ENCODE measurements around the gene WDR11. TPM values are rescaled to one million over a fixed set of nuclear protein-coding genes. Genes with fewer than 3 reads are reported as not detected.

The WDR11 gene
- total and polyA plus RNA-seq, 12 donors, result 32.6 to 73.7 (median 45.6) TPM

GRCh38 chr10:120825878-120826769 is 25.0 kb upstream of the WDR11 start:
- H3K36me3 ChIP-seq (replicated peaks in 1 of 2), result no peaks in the 10 kb centered on the region
- H3K4me1 ChIP-seq (replicated peaks in 1 of 2), result no peaks in the 10 kb centered on the region
- intact Hi-C loops (cut with DNase I), result no loop called here
- no peaks in the 10 kb centered on the region for H3K27me3 ChIP-seq
- no peak for DNase-seq
- no peak overlapping the region for H3K4me3 ChIP-seq
- WGBS, 4 donors, result 53 to 64% (median 63%) methylated on average over 3 of the region's 3 CpGs
- H3K27ac ChIP-seq, result no peak overlapping the region
- TF ChIP-seq, protein P1, sequence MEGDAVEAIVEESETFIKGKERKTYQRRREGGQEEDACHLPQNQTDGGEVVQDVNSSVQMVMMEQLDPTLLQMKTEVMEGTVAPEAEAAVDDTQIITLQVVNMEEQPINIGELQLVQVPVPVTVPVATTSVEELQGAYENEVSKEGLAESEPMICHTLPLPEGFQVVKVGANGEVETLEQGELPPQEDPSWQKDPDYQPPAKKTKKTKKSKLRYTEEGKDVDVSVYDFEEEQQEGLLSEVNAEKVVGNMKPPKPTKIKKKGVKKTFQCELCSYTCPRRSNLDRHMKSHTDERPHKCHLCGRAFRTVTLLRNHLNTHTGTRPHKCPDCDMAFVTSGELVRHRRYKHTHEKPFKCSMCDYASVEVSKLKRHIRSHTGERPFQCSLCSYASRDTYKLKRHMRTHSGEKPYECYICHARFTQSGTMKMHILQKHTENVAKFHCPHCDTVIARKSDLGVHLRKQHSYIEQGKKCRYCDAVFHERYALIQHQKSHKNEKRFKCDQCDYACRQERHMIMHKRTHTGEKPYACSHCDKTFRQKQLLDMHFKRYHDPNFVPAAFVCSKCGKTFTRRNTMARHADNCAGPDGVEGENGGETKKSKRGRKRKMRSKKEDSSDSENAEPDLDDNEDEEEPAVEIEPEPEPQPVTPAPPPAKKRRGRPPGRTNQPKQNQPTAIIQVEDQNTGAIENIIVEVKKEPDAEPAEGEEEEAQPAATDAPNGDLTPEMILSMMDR (IDR thresholded peaks at IDR 0.05), result no peak
- TF ChIP-seq POLR2A (IDR thresholded peaks at IDR 0.05), result no peak
- no peaks in the 10 kb centered on the region for H3K9me3 ChIP-seq (replicated peaks in 1 of 3)

DNA sequence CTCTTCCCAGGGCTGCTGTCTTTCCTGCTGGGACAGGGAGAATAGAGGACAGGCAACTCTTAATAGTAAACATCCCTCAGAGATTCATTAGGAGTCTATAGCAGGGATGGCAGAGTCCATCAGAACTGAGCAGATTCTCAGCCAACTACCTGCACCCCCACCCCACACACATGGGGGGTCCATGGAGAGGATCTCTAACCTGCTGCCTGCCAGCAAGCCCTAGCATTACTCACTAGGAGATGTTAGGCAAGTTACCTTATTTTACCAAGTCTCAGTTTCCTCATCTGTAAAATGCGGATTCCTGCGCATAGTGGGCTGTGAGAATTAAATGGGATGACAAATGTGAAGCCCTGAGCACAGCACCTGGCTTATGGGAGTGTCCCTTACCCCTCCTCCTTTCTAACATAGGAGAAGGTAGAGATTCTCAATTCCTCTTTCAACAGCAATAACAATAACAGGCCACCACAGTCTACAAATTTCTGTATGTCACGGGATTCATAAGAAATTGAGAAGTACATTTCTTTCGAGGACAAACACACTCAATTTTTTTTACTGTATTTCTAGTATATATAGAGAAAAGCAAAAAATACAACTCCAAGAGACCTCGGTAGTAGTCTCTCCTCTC is 23.8 kb upstream of the WDR11 start:
- Histone ChIP-seq H3K4me1 (replicated peaks in 1 of 2) (no peaks in the 10 kb centered on the region), H3K4me3 (no peak overlapping the region), H3K9me3 (replicated peaks in 1 of 3) (no peaks in the 10 kb centered on the region), H3K27me3 (no peaks in the 10 kb centered on the region), H3K36me3 (replicated peaks in 1 of 2) (no peaks in the 10 kb centered on the region), H3K27ac (no peak overlapping the region)
- intact Hi-C loops (cut with DNase I), result no loop called here
- 68 to 87% (median 73%) methylated on average over 4 to 5 of the region's 5 CpGs for WGBS, 4 donors
- DNase-seq, result no peak
- TF ChIP-seq POLR2A (IDR thresholded peaks at IDR 0.05), result no peak
- TF ChIP-seq, protein P1 (IDR thresholded peaks at IDR 0.05), result no peak

- TF ChIP-seq, protein P1 (IDR thresholded peaks at IDR 0.05), result no peak
- no peak for TF ChIP-seq POLR2A (IDR thresholded peaks at IDR 0.05)
- H3K27me3 ChIP-seq, result no peaks in the 10 kb centered on the region
- 69 to 89% (median 82%) methylated on average over 3 of the region's 3 CpGs for WGBS, 4 donors
- H3K4me3 ChIP-seq, result no peak overlapping the region
- no peaks in the 10 kb centered on the region for H3K4me1 ChIP-seq (replicated peaks in 1 of 2)
- H3K27ac ChIP-seq, result no peak overlapping the region
- no peak for DNase-seq
- H3K36me3 ChIP-seq (replicated peaks in 1 of 2), result no peaks in the 10 kb centered on the region
- intact Hi-C loops (cut with DNase I), result no loop called here
- no peaks in the 10 kb centered on the region for H3K9me3 ChIP-seq (replicated peaks in 1 of 3)
Observed at GRCh38 chr10:120828763-120829319, 22.3 kb upstream of the WDR11 start.

GRCh38 chr10:120832106-120832505 is 19.1 kb upstream of the WDR11 start:
- 81 to 87% (median 84%) methylated on average over 6 to 9 of the region's 9 CpGs for WGBS, 4 donors

More at GRCh38 chr10:120832106-120832505, 19.1 kb upstream of the WDR11 start:
- Histone ChIP-seq H3K27me3 (no peaks in the 10 kb centered on the region), H3K36me3 (replicated peaks in 1 of 2) (no peaks in the 10 kb centered on the region), H3K4me3 (no peak overlapping the region), H3K4me1 (replicated peaks in 1 of 2) (no peaks in the 10 kb centered on the region), H3K27ac (no peak overlapping the region), H3K9me3 (replicated peaks in 1 of 3) (no peaks in the 10 kb centered on the region)
- intact Hi-C loops (cut with DNase I), result no loop called here
- DNase-seq, result no peak
- TF ChIP-seq POLR2A (IDR thresholded peaks at IDR 0.05), result no peak
- TF ChIP-seq, protein P1 (IDR thresholded peaks at IDR 0.05), result no peak

Data from adrenal gland (tissue), 12 donors.